ENCODE measurements around the gene MYH10.

The MYH10 gene

DNA sequence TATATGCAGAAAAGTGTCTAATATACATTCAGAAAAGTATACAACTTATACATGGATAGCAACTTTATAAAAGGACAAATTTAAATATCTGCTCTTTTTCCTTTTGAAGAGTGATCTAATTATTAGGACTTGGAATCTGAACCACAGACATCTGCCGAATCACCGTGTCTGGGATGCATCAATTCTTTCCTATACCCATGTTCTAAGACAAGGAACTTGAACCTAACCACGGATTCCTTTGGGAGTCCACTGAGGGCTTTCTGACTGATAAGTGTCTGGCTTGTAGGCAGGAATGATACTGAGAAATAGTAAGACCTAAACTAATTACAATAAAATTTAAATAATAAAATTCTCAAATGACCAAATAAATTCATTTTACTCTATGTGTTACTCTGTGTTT, 140.7 kb downstream of the MYH10 start:
- DNase-seq = no peak

DNA sequence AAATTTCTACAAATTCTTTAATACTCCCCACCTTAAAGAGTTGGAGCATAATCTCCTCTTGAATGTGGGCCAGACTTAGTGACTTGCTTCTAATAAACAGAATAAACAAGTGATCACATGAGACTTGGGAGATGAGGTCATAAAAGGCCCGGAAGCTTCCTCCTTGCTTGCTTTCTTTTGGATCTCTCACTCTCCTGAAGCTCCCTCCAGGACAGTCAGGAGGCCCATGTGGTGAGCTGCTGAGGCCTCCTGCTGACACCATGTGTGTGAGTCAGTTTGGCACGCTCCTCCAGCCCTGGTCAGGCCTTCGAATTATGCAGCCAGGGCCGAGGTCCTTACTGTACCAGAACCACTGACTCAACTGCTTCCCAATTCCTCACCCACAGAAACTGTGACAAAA, 141.6 kb downstream of the MYH10 start:
- no peak for DNase-seq

DNA sequence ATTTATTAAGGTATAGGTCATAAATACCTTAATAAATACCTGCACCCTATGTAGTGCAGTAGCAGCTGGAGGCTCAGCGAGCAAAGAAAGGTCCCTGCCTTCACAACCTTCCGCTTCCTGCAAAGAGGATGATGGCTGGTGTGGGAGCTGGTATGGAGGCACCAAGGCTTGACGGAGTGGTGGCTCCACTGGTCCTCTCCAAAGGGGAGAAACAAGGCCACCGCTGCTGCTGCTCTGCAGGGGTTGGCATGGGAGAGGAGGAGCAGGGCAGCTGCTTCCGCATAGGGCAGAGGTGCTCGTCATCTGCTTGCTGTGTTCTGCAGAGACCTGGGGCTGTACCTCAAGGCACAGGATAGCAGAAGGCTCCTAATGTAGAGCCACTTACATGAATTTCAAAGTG, 142.0 kb downstream of the MYH10 start:
- DNase-seq = no peak

DNA sequence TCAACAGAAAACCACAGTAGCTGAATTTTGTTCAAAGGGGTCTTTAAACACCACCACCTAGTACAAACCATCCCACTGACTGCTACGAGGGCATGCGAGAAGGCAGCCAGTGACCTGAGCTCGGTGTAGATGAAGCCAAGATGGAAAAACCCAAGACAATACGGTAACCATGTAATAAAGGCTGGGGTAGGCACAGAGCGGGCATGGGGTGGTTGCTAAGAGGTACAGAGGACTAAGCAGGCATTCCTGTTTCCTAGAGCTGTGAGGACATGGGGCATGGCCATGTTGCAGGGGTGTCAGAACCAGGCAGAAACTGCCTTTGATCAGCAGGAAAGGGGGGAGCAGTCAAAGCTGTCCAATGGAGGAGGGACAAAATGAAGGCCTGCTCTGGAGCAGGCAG, 142.8 kb downstream of the MYH10 start:
- DNase-seq = no peak

DNA sequence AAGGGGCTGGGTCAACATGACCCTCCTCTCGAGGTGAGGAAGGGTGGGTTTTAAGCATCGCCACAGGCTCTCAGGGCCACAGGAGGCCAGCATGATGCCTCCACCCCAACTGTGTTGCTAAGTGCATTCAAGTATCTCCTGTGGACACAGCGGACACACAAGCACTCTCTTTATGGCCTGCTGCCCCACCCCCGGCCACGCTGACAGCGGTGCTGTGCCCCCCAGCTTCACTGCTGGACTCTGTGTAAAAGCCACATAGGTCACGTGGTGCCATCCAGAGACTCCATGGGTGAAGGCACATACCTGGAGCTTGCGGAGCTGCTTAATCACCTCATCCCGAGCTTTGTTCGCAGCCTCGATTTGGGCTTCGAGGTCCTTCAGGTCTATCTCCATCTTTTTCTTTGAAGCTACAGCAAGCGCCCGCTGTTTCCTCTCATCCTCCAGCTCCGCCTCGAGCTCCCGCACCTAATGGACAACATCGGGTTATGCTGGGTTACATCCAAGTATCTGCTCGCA, 143.3 kb downstream of the MYH10 start:
- no peak for DNase-seq

DNA sequence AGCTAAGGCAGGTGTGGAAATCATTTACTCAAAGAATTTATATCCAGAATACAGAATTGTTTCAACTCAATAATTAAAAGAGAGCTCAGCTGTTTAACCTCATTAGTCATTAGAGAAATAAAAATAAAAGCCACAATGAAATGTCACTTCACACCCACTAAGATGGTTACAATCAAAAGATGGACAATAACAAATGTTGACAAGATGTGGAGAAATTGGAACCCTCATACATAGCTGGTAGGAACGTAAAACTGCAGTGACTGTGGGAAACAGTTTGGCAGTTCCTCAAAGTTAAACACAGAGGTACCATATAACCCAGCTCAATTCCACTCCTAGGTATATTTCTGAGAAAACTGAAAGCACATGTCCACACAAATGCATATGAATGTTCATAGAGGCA, 145.0 kb downstream of the MYH10 start:
- DNase-seq = no peak

DNA sequence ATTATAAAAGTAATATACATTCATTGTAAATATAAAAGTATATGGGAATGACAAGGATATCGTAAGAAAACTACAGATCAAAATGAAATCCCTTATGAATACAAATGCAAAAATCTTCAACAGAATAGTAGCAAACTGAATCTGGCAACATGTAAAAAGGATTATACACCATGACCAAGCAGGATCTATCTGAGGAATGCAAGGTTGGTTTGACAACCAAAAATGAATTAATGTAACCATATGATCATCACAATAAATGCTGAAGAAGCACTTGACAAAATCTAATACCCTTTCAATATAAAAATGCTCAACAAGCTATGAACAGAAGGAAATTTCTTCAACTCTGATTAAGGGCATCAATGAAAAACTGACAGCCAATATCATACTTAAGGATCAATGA, 146.1 kb downstream of the MYH10 start:
- no peak for DNase-seq

DNA sequence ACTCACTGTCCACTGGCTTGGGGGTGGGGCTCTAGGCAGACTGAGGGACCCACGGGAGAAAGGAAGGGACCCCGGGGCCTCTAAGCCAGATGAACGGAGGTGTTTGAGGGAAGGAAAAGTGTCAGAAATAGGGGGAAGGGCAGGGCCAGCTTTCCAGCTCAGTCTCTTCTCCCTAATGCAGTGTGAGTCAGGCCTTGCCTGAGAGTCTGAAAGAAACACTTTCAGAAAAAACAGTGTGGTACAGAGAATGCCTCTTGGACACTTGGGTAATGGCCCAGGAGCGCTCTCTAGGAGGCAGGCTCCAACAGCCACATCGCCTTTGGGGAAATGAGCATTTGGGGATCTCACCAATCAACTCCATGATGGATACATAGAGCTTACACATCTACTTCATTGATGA, 148.0 kb downstream of the MYH10 start:
- DNase-seq = no peak

DNA sequence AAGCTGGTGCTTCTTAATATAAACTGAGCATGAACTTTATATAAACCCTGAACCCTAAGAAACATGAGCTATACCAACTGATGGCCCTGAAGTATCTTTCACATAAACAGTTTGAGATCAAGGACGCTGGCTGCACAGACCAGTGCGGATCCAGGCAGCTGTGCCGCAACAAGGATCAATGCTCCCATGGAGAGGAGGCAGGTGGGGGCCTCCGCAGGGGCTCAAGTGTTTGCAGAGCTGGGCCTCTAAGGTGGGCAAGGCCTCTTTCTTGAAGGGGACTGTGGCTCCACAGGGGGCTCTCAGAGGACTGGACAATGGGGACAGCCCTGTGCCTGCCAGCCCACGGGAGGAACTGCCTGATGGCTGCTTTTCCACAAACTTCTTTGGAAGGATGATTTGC, 148.8 kb downstream of the MYH10 start:
- no peak for DNase-seq

GRCh38 chr17:8481089-8481488, 149.4 kb downstream of the MYH10 start:
- DNase-seq = no peak

- no peak for DNase-seq
These were observed 150.2 kb downstream of the MYH10 start for GRCh38 chr17:8480011-8480976.

DNA sequence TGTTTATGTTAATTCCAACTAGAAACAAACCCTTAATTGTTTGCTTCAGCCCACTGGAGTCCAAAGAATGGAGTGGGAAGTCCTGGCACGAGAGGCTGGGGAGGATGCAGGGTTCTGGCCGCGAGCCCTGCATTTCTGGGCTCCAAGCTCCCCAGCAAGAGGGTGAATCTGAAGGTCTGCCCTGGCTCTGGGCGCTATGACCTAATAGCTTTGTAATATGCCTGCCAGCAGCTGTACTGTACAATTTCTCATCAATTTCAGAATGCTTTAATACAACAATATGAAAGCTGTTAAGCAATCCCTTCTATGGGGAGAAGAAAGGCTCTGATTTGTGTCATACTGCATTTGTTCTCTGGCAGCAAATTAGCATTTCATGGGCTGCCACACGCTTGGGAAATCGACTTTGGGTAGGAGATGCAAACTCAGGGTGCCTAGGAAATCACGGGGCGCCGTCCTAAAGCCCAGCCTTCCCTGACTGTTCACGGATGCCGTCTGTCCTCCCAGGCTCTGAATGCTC, 151.0 kb downstream of the MYH10 start:
- DNase-seq = no peak

- DNase-seq = no peak
These were observed 152.6 kb downstream of the MYH10 start for GRCh38 chr17:8477715-8478441.

- no peak for DNase-seq
These were observed 153.4 kb downstream of the MYH10 start for GRCh38 chr17:8477171-8477570.

- no peak for DNase-seq
These were observed 153.8 kb downstream of the MYH10 start for GRCh38 chr17:8476741-8477140.

- DNase-seq = no peak
These were observed 154.7 kb downstream of the MYH10 start for GRCh38 chr17:8475781-8476180.

- no peak for DNase-seq
These were observed 155.3 kb downstream of the MYH10 start for GRCh38 chr17:8475227-8475626.

GRCh38 chr17:8474826-8475225, 155.7 kb downstream of the MYH10 start:
- DNase-seq = no peak

- DNase-seq = no peak
These were observed 156.9 kb downstream of the MYH10 start for GRCh38 chr17:8473451-8474192.

DNA sequence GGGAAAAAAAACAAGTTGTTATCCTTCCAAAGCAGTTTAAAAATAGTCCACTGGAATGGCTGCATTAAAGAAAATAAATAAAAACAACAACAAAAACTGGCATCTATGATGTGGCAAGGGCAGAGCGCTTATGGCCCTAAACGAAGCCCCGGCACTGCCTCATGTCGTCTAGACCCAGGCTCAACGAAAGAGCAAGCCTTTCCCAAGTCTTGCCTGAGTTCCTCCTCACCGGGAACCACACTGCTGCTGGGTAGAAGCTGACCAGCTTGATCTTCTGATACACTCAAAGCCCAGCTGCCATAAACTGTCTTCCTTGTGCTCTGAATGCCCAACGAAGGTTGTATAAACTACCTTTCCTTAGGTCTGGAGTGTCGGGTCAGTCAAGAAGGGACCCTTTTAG, 157.9 kb downstream of the MYH10 start:
- no peak for DNase-seq

- DNase-seq = peak in 1 of 2 experiments; percentile 47
These were observed 160.0 kb downstream of the MYH10 start for GRCh38 chr17:8470447-8471047.

DNA sequence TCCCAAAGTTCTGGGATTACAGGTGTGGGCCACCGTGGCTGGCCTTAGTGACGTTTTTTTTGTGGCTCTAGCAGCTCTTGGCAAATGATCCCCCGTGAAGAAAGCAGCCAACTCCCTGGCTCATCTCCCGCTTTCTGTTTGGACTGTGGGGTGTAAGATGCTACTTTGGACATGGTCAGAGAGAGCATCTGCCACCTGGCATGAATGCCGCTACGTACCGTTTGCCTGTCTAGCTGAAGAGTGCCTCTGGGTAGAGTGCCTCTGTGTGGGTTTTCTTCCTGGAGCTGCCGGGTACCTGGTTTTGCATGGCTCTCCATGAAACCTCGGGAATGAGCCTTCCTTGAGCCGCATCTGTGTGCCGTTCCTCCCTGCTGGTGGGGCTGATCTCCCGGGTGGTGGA, 160.6 kb downstream of the MYH10 start:
- DNase-seq = peak; percentile 55 to 84

DNA sequence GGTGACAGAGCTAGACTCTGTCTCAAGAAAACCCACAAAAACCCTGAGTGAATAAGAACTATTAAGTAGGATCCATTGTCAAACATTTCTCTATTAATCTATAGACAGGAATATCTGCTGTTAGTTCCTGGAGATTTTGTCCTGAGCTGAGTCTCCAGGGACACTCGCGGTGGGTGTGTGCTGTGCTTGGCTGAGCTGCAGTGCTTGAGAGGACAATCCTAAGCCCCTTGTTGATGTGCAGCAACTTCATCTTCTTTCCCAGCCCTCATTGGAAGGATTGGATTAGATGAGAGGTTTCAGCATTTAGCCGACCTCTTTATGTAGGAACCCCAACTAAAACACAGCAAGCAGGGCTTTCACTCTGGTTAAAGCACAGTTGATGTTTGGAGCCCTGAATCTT, 161.5 kb downstream of the MYH10 start:
- no peak for DNase-seq

Data from cerebellar nuclear complex (tissue), 1 donor.